ENCODE data around the gene PRDM8.
"Not testable (repeated sequence)": the region's sequence is repeated elsewhere in the genome, so short reads cannot be mapped to it uniquely, and the experiment has no call there.

The PRDM8 gene

GRCh38 chr4:80196922-80197573 lies at the start of gene PRDM8:
TSS of gene PRDM8 (plus strand) at chr4:80197503. CDS start at chr4:80200081, 2,578 bp downstream.
- DNase-seq (ENCODE audit: low spot score) = peak; percentile 30

GRCh38 chr4:80150387-80151180 lies 46.7 kb upstream of the PRDM8 start:
- DNase-seq (ENCODE audit: low spot score) = no peak

- no peak for DNase-seq (ENCODE audit: low spot score)
Observed at GRCh38 chr4:80151981-80152380, 45.3 kb upstream of the PRDM8 start.

- peak; percentile 27 for DNase-seq (ENCODE audit: low spot score)
Observed at GRCh38 chr4:80153874-80154544, 43.3 kb upstream of the PRDM8 start.

DNA sequence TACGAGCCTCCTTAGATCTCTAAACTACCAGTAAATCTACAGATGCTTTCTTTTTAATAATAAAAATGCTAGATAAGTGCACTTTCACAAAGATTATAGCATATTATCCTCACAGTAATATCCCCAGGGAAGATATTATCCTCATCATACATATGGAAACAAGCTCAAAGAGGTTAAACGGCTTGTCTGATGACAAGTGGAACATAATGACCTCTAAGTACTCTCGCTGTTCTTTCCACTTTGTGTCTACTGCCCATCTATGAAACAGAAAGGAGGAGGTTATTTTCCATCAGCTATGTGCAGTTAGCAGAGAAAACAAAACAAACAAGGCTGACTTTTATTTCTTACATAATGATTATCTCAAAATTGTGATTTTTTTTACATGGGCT lies 42.8 kb upstream of the PRDM8 start:
- DNase-seq (ENCODE audit: low spot score) = no peak

DNA sequence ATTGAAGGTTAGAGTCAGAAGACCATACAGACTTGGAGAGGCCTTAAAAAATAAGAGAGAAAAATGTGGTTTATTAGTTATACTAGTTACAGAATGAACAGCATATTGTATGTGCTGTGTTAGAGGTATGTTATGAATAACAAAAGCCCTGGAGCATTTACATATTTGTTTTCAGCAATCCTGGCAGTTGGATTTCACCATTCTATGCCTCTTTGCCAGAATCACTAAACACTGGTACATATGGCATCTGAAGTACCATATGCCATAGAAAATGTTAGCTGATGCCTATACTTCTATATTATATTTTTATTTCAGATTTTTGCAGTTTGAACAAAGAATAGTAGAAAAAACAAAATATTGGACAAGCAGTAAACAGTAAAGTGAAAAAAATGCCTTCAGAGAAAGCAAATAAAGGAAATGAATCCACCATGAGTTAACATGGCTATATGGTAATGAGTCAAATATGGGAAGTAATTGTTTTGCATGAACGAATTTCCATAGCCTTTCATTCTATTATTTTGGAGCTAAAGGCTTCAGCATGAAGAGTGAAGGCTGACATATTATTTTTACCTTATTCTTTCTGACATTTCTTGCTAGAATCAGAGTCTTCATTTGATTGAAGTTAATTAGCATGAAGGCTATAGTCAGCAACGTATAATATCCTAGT lies 41.9 kb upstream of the PRDM8 start:
- no peak for DNase-seq (ENCODE audit: low spot score)

GRCh38 chr4:80156410-80156809 lies 40.9 kb upstream of the PRDM8 start:
- no peak for DNase-seq (ENCODE audit: low spot score)

- DNase-seq (ENCODE audit: low spot score) = no peak
Observed at GRCh38 chr4:80161413-80162058, 35.8 kb upstream of the PRDM8 start.

DNA sequence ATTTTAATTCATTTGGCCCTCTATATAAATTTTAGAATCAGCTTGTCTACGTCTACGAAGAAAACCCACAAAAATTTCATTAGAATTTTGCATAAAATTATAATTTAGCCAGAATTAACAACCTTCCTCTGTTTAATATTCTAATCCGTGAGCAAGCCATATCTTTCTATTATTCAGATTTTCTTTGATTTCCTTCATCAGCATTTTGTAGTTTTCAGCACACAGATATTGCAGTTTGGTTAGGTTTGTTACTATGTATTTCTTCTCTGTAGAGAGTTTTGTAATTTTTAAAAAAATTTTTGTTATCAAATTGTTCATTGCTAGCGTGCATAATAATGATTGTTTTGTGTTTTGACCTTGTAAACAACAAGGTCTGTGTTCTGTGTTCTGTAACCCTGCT lies 34.9 kb upstream of the PRDM8 start:
- no peak for DNase-seq (ENCODE audit: low spot score)

DNA sequence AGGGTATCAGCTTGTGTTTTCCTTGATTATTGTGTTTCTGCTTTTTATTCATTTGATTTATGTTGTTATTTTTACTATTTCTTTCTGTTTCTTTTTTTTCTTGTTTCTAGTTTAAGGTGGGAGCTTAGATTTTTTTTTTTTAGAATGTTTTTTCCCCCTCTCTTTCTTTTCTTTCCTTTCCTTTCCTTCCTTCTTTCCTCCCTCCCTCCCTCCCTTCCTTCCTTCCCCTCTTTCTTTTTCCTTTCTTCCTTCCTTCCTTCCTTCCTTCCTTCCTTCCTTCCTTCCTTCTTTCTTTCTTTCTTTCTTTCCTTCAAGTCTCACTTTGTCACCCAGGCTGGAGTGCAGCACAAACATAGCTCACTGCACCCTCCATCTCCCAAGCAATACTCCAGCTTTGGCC lies 31.4 kb upstream of the PRDM8 start:
- DNase-seq (ENCODE audit: low spot score) = no peak

DNA sequence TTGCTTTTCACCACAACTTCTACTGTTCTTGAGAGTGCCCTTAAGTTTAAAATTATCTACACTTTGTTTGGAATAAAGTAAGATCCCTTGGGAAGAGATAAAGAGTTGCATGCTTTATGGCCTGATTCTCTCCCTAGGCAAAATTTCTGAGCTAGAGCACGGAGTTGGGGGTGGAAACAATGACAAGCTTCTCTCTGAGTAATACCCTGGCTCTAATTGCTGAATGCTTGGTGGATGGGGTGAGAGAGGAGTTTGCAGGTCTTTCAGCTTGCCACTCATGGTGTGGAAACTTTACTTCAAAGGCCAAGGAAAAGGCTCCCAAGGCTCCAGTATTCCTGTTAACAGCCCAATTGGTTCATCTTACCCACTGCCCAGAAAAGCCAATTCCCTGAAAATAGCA lies 26.1 kb upstream of the PRDM8 start:
- DNase-seq (ENCODE audit: low spot score) = no peak

- DNase-seq (ENCODE audit: low spot score) = no peak
Observed at GRCh38 chr4:80171656-80172055, 25.6 kb upstream of the PRDM8 start.

DNA sequence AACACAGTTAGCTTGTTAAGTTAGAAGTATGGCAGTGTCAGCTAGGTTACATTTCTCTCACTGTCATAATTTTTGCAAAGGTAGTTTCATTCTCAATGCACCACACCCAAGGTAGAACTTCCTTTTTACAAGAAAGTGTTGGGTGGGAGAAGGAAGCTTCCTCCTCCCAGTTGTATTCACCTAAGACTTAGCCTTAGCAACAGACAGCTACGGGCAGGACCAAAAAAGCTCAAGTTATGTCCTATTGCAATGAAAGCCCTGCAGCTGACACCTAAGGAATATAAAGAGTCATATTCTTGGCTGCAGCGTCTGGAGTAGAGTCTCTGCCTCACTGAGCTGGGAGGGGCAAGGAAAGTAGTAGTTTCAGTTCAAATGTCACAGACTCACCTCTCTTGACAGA lies 25.1 kb upstream of the PRDM8 start:
- peak; percentile 67 for DNase-seq (ENCODE audit: low spot score)

DNA sequence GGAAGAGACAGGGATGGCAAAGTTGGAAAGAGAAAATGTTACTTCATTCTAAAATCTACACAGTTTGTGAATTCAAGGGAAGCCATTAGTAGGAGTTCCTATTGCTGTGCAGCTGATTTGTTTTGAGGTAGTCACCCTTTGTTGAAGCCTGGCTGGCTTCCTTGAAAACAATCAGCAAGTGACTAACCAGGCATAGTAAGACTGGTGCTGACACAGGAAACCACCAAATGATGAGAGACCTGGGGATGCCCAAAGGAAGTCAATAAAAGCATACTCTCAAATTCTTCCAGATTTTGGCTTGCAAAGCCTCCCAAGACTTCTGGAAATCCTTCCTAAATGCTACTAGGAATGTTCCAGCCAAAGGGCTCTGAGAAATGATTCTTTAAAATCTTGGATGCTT lies 23.9 kb upstream of the PRDM8 start:
- DNase-seq (ENCODE audit: low spot score) = peak; percentile 86

DNA sequence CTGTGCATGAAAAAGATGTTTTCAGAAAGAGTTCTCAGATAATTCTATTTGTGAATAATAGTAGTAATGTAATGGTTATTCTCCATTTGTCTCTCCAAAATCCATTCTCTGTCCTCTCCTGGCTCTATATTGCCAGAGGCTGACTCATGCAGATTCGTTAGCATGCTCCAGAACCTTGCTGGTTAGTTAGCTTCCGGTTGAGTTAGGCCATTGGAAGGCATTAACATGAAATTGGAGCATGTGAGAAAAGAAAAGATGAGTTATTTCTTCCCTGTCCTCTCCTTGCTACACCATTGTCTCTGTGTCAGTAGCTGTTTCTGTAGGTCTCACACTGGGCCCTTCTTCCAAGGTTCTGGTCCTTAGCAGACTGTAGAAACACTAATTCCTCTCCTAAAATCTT lies 23.5 kb upstream of the PRDM8 start:
- no peak for DNase-seq (ENCODE audit: low spot score)

- not testable (repeated sequence) for DNase-seq (ENCODE audit: low spot score)
Observed at GRCh38 chr4:80177793-80178192, 19.5 kb upstream of the PRDM8 start.

- no peak for DNase-seq (ENCODE audit: low spot score)
Observed at GRCh38 chr4:80178964-80179363, 18.3 kb upstream of the PRDM8 start.

GRCh38 chr4:80179637-80180161 lies 17.6 kb upstream of the PRDM8 start:
- DNase-seq (ENCODE audit: low spot score) = no peak

DNA sequence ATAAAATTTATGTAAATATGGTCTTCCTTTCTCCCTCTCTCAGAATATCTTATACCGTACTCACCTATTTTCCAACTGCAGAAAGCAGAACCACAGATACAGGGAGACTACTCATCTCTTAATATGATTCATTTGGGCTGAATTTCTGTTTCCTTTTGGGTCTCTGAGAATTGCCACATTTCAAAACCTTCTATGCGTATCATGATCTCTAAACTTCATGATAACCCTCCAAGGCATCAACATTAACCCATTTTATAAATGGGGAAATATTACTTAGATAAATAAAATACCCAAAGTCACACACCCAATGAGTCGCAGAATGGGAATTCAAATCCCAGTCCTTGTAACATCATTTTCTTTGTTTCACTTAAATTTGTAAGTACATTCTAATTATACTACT lies 16.6 kb upstream of the PRDM8 start:
- peak; percentile 55 for DNase-seq (ENCODE audit: low spot score)

- DNase-seq (ENCODE audit: low spot score) = peak; percentile 65
Observed at GRCh38 chr4:80182237-80182866, 15.0 kb upstream of the PRDM8 start.

Data from CD4-positive, alpha-beta T cell treated with Interleukin-15 for 4 hours (primary cell).